GM18907 (cell line): Measurements from ENCODE around the gene NEDD4.
"Not testable (repeated sequence)": the region's sequence is repeated elsewhere in the genome, so short reads cannot be mapped to it uniquely, and the experiment has no call there.

ENCODE experiments used
- ATAC-seq: cut with Tn5 transposase; IDR thresholded peaks from one replicate; pipeline ENCODE4 v1.9.1; 2021; ENCODE audit warnings: mild to moderate bottlenecking, moderate library complexity; ENCODE audit not compliant: unreplicated experiment

The NEDD4 gene

GRCh38 chr15:56006371-56006770, 13.0 kb upstream of the NEDD4 start:
- ATAC-seq = not testable (repeated sequence)

- not testable (repeated sequence) for ATAC-seq
Measured at GRCh38 chr15:56004281-56004680, 10.9 kb upstream of the NEDD4 start.

- ATAC-seq = not testable (repeated sequence)
Measured at GRCh38 chr15:56003777-56004176, 10.4 kb upstream of the NEDD4 start.

GRCh38 chr15:56003277-56003676, 9.9 kb upstream of the NEDD4 start:
- not testable (repeated sequence) for ATAC-seq

- ATAC-seq = no peak
Measured at GRCh38 chr15:56001471-56002078, 8.2 kb upstream of the NEDD4 start.

GRCh38 chr15:55999658-56000057, 6.2 kb upstream of the NEDD4 start:
- no peak for ATAC-seq

GRCh38 chr15:55998478-55998877, 5.1 kb upstream of the NEDD4 start:
- no peak for ATAC-seq

GRCh38 chr15:55993804-55994560, 570 bp upstream of the NEDD4 start:
- no peak for ATAC-seq

GRCh38 chr15:55992769-55993110, 672 bp downstream of the NEDD4 start:
- ATAC-seq = no peak

GRCh38 chr15:55991802-55992768, 1.3 kb downstream of the NEDD4 start:
- ATAC-seq = no peak

GRCh38 chr15:55990998-55991397, 2.4 kb downstream of the NEDD4 start:
- ATAC-seq = no peak

GRCh38 chr15:55990516-55990915, 2.9 kb downstream of the NEDD4 start:
- ATAC-seq = no peak

GRCh38 chr15:55989383-55989782, 4.0 kb downstream of the NEDD4 start:
- ATAC-seq = no peak

- ATAC-seq = no peak
Measured at GRCh38 chr15:55981582-55982249, 11.7 kb downstream of the NEDD4 start.

- ATAC-seq = no peak
Measured at GRCh38 chr15:55980511-55980910, 12.9 kb downstream of the NEDD4 start.

- no peak for ATAC-seq
Measured at GRCh38 chr15:55977231-55977630, 16.2 kb downstream of the NEDD4 start.

GRCh38 chr15:55970286-55970685, 23.1 kb downstream of the NEDD4 start:
- ATAC-seq = no peak

GRCh38 chr15:55969582-55969981, 23.8 kb downstream of the NEDD4 start:
- ATAC-seq = no peak

GRCh38 chr15:55968923-55969322, 24.5 kb downstream of the NEDD4 start:
- no peak for ATAC-seq

- ATAC-seq = no peak
Measured at GRCh38 chr15:55965091-55965490, 28.3 kb downstream of the NEDD4 start.

GRCh38 chr15:55960946-55961345, 32.5 kb downstream of the NEDD4 start:
- ATAC-seq = no peak
